Endothelial cell (in vitro differentiated cells): ENCODE data around the gene SSMEM1. TPM values are rescaled to one million over a fixed set of nuclear protein-coding genes. Genes with fewer than 3 reads are reported as not detected.
A peak's percentile ranks its signal among the peaks of the same experiment; 100 is the strongest.

ENCODE experiments used
- DNase-seq: peaks from one replicate; pipeline ENCODE4 v3.0.0; 2021; ENCODE audit warnings: low spot score
- H3K27ac Mint-ChIP-seq: one replicate; pipeline ENCODE4 v1.8.0; 2021; ENCODE audit warnings: mixed read lengths, inconsistent platforms; ENCODE audit not compliant: unreplicated experiment
- H3K27me3 Mint-ChIP-seq: one replicate; pipeline ENCODE4 v1.8.0; 2021; ENCODE audit warnings: mild to moderate bottlenecking, moderate library complexity, mixed read lengths, inconsistent platforms; ENCODE audit not compliant: unreplicated experiment
- H3K36me3 Mint-ChIP-seq: one replicate; pipeline ENCODE4 v1.8.0; 2021; ENCODE audit warnings: mild to moderate bottlenecking, low read depth, mixed read lengths, inconsistent platforms; ENCODE audit not compliant: unreplicated experiment
- H3K4me1 Mint-ChIP-seq: one replicate; pipeline ENCODE4 v1.8.0; 2021; ENCODE audit warnings: mild to moderate bottlenecking, mixed read lengths, inconsistent platforms; ENCODE audit not compliant: unreplicated experiment
- H3K4me3 Mint-ChIP-seq: one replicate; pipeline ENCODE4 v1.8.0; 2021; ENCODE audit warnings: mild to moderate bottlenecking, mixed read lengths, inconsistent platforms; ENCODE audit not compliant: unreplicated experiment
- H3K9me3 Mint-ChIP-seq: one replicate; pipeline ENCODE4 v1.8.0; 2021; ENCODE audit warnings: mixed read lengths, inconsistent platforms; ENCODE audit not compliant: unreplicated experiment
- long read RNA-seq: library from polyadenylated mRNA; unstranded; transcript quantifications from one replicate; pipeline ENCODE4 v2.0.0, GENCODE V29; 2020; ENCODE audit not compliant: unreplicated experiment
- total RNA-seq: library from RNA; stranded (reverse); fragmentation: NEBNext Ultra II Directional; extraction: Animal tissue kit (Norgen Biotek cat#: 25700); gene quantifications from one replicate; pipeline ENCODE4 v1.2.1, GENCODE V29; 2021; ENCODE audit not compliant: unreplicated experiment
- TF ChIP-seq, protein P1 (sequence below): fragments of 200-600 bp; sonication (generic); IDR thresholded peaks from one replicate; pipeline ENCODE4 v1.5.0; 2021; ENCODE audit warnings: antibody characterized with exemption; ENCODE audit not compliant: unreplicated experiment

SSMEM1 gene
- not detected for total RNA-seq
- long read RNA-seq, result 0 reads

- Mint-ChIP-seq H3K27ac (no peak within 1 kb of the TSS), H3K4me3 (no peak within 1 kb of the TSS)
- TF ChIP-seq, protein P1, sequence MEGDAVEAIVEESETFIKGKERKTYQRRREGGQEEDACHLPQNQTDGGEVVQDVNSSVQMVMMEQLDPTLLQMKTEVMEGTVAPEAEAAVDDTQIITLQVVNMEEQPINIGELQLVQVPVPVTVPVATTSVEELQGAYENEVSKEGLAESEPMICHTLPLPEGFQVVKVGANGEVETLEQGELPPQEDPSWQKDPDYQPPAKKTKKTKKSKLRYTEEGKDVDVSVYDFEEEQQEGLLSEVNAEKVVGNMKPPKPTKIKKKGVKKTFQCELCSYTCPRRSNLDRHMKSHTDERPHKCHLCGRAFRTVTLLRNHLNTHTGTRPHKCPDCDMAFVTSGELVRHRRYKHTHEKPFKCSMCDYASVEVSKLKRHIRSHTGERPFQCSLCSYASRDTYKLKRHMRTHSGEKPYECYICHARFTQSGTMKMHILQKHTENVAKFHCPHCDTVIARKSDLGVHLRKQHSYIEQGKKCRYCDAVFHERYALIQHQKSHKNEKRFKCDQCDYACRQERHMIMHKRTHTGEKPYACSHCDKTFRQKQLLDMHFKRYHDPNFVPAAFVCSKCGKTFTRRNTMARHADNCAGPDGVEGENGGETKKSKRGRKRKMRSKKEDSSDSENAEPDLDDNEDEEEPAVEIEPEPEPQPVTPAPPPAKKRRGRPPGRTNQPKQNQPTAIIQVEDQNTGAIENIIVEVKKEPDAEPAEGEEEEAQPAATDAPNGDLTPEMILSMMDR, result no peak
These were observed at the start of gene SSMEM1 for GRCh38 chr7:130207642-130208041. Gene SSMEM1 (plus strand): TSS chr7:130207860. CDS start chr7:130207911, 51 bp downstream.

DNA sequence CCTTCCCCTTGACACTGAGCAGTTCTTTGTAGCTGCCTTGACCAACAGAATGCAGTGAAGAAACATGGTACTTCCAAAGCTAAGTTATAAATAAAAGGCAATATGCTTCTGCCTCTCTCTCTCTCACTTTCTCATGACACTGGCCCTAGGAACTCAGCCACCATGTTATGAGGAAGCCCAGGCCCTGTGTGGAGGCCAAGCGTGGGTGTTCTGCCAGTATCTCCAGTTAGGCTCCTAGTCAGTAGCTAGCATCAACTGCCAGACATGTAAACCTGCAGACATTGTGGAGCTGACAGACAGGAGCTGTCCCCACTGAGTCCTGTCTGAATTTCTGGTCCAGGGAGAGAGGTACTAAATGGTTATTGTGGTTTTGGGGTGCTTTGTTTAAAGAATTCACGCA is 47.6 kb upstream of the SSMEM1 start:
- Mint-ChIP-seq H3K36me3 (peaks cover 7% of the 10 kb centered on the region), H3K27ac (no peak overlapping the region), H3K27me3 (peaks cover 2% of the 10 kb centered on the region), H3K9me3 (no peaks in the 10 kb centered on the region), H3K4me1 (no peaks in the 10 kb centered on the region), H3K4me3 (no peak overlapping the region)
- no peak for DNase-seq
- TF ChIP-seq, protein P1, result no peak

More at GRCh38 chr7:130207642-130208041, at the start of gene SSMEM1:
- no peaks in the 10 kb centered on the region for H3K36me3 Mint-ChIP-seq
- no peaks in the 10 kb centered on the region for H3K4me1 Mint-ChIP-seq
- no peaks in the 10 kb centered on the region for H3K9me3 Mint-ChIP-seq
- H3K27me3 Mint-ChIP-seq, result peaks cover 7% of the 10 kb centered on the region
- no peak for DNase-seq

DNA sequence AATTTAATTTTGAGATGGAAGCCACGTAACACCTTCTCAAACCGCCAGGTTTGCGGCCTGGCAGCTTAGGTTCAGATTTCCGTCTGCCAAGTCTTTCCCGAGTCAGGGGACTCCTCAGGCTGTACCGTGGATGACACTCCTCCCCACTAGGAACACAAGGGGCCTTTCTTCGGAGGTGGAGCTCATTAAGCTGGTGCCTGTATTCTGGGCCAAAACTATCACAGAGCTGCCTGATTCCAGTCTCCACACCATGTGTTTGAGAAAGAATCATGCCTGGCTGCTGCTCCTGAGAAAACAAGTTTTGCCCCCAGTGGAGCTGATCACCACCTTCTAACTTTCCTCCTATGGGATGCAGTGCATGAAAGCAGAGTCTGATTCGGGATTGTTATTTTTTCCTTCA is 47.2 kb upstream of the SSMEM1 start:
- Mint-ChIP-seq H3K9me3 (no peaks in the 10 kb centered on the region), H3K4me1 (no peaks in the 10 kb centered on the region), H3K27me3 (peaks cover 2% of the 10 kb centered on the region), H3K27ac (peak overlapping the region; percentile 54), H3K36me3 (peaks cover 6% of the 10 kb centered on the region), H3K4me3 (peak overlapping the region; percentile 18)
- TF ChIP-seq, protein P1, result no peak
- no peak for DNase-seq

DNA sequence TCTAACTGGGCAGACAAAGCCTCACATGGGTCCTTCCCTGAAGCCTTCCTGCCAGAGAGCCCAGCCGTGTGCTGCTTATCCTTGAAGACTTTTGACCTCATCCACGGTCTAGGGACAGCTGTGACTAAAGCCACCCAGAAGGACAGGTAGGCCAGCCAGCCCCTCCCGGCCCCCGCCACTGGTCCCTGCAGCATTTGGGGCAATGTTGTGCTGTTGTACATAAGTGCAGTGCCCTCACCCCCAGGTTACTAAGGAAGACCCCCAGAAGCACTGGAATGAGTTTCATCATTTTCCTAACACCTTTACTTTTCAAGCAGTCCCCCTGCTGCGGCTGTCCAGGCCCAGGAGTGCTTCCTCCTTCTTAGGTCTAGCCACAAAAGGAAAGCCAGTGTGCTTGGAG is 45.5 kb upstream of the SSMEM1 start:
- peaks cover 3% of the 10 kb centered on the region for H3K36me3 Mint-ChIP-seq
- no peak for DNase-seq
- H3K9me3 Mint-ChIP-seq, result no peaks in the 10 kb centered on the region
- H3K27ac Mint-ChIP-seq, result no peak overlapping the region
- TF ChIP-seq, protein P1, result no peak
- H3K27me3 Mint-ChIP-seq, result no peaks in the 10 kb centered on the region
- H3K4me1 Mint-ChIP-seq, result no peaks in the 10 kb centered on the region
- H3K4me3 Mint-ChIP-seq, result no peak overlapping the region

- no peak for DNase-seq
- no peaks in the 10 kb centered on the region for H3K4me1 Mint-ChIP-seq
- H3K4me3 Mint-ChIP-seq, result no peak overlapping the region
- peaks cover 4% of the 10 kb centered on the region for H3K36me3 Mint-ChIP-seq
- H3K9me3 Mint-ChIP-seq, result no peaks in the 10 kb centered on the region
- H3K27me3 Mint-ChIP-seq, result no peaks in the 10 kb centered on the region
- TF ChIP-seq, protein P1, result no peak
- H3K27ac Mint-ChIP-seq, result no peak overlapping the region
These were observed 33.3 kb upstream of the SSMEM1 start for GRCh38 chr7:130174237-130174959.
